Fibroblast of pulmonary artery (primary cell): ENCODE measurements around the gene PCSK2.

Experiments used
- DNase-seq: peaks from one replicate; pipeline ENCODE4 v3.0.0-alpha.2; 2010; ENCODE audit warnings: low read depth
- H3K4me3 ChIP-seq: replicated peaks from 2 replicates; pipeline ENCODE4 v1.5.1; 2011; ENCODE audit warnings: low read depth, mild to moderate bottlenecking, control low read depth, low read length, moderate library complexity
- TF ChIP-seq, protein P1 (sequence below): IDR thresholded peaks from 2 replicates; pipeline ENCODE4 v1.5.1; 2011; ENCODE audit warnings: mild to moderate bottlenecking, control low read depth, low read length, inconsistent platforms; ENCODE audit errors: missing control alignments

PCSK2 gene

DNA sequence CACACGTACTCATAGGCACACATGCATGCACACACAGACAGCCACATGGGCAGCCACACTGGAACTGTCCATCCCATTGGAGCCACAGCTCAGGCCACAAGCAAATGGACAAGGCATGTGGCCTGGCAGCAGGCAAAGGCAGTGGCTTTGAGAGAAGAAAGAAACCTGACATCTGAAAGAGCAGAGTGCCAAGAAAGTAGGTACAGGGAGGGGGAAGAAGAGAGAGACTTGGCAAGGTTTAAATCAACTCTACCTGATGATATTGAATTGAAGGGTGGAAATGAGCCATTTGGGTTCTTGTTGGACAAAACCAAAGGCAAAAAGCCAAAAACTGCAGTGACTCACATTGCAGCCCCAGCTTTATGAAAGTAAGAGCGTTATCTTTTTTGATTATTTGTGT is 142.7 kb downstream of the PCSK2 start:
- H3K4me3 ChIP-seq, result no peak overlapping the region
- no peak for DNase-seq
- TF ChIP-seq, protein P1, sequence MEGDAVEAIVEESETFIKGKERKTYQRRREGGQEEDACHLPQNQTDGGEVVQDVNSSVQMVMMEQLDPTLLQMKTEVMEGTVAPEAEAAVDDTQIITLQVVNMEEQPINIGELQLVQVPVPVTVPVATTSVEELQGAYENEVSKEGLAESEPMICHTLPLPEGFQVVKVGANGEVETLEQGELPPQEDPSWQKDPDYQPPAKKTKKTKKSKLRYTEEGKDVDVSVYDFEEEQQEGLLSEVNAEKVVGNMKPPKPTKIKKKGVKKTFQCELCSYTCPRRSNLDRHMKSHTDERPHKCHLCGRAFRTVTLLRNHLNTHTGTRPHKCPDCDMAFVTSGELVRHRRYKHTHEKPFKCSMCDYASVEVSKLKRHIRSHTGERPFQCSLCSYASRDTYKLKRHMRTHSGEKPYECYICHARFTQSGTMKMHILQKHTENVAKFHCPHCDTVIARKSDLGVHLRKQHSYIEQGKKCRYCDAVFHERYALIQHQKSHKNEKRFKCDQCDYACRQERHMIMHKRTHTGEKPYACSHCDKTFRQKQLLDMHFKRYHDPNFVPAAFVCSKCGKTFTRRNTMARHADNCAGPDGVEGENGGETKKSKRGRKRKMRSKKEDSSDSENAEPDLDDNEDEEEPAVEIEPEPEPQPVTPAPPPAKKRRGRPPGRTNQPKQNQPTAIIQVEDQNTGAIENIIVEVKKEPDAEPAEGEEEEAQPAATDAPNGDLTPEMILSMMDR, result no peak

DNA sequence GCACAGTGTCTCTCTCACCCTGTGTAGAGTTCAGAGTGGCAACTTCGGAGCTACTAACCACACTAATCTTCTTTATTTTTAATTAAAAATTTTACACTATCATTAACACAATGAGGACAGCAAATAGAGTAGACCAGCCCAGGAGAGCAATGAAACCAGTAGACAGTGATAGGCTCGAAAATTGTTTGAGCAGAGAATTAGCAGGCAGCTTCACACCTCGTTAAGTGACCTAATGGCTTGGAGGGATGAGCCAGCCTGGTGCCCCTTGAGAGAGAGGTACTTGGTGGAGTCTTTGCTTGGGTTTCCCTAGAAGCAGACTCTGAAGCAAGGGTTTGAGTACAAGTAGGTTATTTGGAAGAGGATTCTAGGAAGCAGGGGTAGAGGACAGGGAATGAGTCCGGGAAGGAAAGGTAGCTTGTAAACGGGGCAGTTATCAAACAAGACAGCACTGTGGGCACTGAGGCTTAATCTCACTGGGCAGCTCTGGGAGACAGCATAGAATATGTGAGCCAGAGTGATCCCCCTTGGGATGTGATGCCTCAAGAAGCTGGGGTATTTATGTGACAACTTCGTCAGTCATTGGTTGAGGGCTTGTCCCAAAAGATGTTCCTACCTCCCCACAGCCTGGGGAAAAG is 146.1 kb downstream of the PCSK2 start:
- TF ChIP-seq, protein P1, result no peak
- DNase-seq, result no peak
- H3K4me3 ChIP-seq, result no peak overlapping the region

DNA sequence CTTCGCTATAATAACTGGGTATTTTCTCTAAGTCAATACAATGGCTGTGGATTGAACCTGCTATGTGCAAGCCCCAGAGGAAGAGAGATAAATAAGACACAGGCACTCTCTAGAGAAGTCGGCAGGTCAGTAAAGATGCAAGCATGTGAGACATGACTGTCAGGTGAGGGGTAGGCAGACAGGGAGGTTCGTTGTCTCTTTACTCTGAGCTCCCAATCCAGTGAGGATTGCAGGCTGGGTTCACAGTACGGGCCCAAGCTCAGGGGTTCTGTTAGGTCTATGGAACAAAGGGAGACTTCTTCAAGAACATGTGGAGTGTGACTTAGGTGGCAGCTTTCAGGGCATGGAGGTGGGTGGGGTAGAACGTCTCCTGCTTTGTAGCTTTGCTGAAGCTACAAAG is 147.2 kb downstream of the PCSK2 start:
- TF ChIP-seq, protein P1, result no peak
- H3K4me3 ChIP-seq, result no peak overlapping the region
- no peak for DNase-seq

DNA sequence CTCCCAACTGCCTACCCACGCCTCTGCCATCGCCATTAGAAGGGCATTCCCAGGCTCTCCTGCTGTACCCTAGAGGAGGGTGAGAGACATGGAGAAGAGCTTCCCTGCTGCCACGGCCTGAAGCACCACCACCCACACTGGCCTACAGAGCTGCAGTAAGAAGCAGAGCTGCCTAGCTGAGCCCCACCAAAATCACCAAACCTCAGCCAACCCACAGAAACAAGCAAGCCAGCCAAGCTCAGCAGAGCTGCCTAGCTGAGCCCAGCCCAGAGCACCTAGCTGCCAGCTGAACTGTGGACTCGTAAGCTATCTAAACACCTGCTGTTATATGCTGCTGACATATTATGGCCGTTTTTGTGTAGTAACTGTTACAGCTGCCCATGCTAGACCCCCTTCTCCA is 149.2 kb downstream of the PCSK2 start:
- no peak for DNase-seq
- no peak overlapping the region for H3K4me3 ChIP-seq
- TF ChIP-seq, protein P1, result no peak

DNA sequence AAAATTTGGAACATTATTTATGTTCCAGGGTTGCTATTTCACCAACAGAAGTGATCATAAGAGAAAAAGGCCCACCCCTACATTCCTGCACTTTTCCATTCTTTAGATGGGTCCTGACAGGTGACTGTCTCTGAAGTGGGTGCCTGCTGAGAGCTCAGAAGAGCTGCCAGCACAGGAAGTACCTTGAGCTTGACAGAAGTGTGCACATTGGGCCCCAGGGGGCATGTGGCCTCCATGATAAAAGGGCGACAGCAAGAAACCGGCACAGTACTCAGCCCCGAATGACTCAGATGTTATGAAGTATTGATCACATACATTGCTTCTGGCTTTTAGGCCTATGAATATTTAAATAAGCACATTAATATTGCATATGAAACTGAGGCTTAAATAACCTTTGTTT is 150.4 kb downstream of the PCSK2 start:
- no peak for DNase-seq
- TF ChIP-seq, protein P1, result no peak
- no peak overlapping the region for H3K4me3 ChIP-seq

DNA sequence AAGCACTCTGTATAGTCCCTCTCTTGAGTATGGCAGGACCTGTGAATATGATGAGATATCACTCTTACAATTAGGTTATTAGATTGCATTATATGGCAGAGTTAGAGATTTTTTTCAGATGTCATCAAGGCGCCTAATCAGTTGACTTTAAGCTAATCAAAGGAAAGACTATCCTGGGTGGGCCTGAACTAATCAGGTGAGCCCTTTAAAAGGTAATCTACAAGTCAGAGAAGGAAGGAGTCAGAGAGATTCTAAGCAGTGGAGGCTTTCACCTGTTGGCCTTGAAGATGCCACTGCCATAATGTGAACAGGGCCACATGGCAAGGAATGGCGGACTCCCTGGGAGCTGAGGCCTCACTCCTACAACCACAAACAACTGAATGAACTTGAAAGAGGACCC is 152.8 kb downstream of the PCSK2 start:
- DNase-seq, result no peak
- TF ChIP-seq, protein P1, result no peak
- H3K4me3 ChIP-seq, result no peak overlapping the region

DNA sequence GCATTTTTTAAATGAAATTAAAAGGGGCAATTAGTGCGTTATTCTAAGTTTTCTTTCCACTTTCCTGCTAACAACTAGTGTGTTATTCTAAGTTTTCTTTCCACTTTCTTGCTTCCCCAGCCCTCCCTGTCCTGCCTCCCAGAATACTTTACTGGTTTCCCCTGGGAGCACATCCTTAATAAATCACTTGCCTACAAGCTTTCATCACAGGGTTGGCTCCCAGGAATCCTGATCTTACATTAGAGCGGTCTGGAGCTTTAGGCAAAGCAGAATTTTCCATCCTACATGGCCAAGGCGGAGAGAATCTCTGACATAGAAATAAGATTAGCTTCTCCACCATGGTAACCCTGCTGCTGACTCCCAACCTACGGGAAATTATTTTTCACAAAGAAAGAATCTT is 154.0 kb downstream of the PCSK2 start:
- H3K4me3 ChIP-seq, result no peak overlapping the region
- DNase-seq, result no peak
- TF ChIP-seq, protein P1, result no peak
